NCI-H510A (cell line): ENCODE measurements around the gene NUP85.
A peak's percentile ranks its signal among the peaks of the same experiment; 100 is the strongest.
"Not testable (repeated sequence)": the region's sequence is repeated elsewhere in the genome, so short reads cannot be mapped to it uniquely, and the experiment has no call there.

ENCODE experiments used
- DNase-seq: peaks from one replicate; lab custom pipeline; 2025; lab: John Stamatoyannopoulos, UW

Gene NUP85

DNA sequence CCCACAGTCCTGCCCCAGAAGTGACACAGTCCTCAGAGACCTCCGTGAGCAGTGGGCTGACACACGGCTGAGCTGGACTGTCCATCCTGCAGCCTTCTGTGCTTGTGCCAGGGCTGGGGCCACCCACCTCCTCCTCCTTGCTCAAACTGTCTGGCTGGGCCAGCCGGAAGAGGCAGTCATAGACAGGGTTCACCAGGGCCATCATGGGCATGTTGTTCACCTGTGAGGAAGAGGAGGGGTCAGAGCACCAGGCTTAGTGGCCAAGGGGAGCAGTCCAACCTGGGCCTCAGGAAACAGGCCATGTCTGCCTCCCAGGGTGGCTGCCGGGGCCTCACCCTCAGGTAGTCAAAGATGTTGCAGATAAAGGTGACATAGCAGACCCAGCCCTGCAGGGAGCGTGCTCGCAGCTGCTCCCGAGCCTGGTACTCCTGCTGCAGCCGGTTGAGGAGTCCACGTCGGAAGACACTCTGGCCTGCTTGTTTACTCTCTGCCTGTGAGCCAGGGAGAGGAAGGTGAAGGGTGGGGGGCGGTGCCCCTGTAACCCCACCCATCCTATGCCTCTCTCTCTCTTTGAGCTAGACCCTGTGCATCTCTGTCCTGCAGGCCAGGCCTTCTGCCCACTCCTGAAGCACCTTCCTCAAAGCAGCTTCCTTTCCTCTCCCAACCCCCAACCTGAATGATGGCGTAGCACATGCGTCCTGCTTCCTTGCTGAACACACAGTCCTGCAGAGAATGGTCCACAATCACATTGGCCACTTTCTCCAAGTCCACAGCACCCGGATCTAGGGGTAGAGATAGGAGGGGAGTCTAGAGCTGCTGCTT is 62.1 kb downstream of the NUP85 start:
- DNase-seq = peak; percentile 64

DNA sequence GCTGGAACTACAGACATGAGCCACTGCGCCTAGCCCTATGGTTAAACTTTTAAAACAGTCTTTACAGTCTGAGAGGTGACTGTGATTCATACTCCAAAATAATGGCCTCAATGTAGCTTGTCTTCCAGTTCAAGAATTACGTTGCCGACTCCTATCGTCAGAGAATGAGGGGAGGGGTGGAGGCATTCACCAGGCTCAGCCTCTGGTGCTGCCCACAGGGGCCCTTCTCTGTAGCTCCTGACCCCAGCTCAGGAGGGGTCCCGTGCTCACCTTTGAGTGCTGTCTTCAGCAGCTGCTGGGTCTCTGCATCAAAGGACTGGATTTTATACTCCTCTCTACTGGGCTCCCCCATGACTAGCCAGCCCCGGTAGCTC is 64.4 kb downstream of the NUP85 start:
- no peak for DNase-seq

DNA sequence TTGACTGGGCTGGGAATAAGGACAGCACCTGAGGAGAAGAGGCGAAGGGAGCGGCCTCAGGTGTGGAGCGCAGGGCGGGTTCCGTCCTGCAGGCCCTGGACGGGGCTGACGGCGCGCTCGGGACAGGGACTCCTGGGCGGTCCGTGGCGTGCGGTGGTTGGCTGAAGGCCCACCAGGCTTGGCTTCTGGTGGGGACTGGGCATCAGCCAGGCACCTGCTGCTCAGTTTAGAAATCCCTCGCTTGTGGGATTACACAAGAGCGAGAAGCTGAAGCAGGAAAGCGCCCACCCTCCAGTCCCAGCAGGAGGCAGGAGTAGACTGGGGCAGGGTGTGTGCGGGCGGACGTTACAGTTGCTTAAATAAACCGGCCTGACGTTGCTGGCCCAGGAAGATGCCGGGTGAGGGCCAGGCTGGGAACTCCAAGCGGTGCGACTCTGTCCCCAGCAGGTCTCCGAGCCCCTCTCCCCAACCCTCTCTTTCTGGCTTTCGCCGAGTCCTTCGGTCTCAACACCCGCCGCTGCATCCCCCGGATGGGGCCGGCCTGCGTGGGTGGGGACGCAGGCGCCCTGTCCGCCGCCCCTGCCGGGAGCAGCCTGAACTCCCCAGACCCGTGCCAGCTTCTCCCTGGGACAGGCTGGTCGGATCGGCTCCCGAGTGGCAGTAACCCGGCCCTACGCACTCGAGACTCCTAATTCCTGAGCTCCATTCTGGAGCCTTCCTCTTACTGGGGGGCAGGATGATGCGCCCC is 64.9 kb downstream of the NUP85 start:
- peak; percentile 47 for DNase-seq

DNA sequence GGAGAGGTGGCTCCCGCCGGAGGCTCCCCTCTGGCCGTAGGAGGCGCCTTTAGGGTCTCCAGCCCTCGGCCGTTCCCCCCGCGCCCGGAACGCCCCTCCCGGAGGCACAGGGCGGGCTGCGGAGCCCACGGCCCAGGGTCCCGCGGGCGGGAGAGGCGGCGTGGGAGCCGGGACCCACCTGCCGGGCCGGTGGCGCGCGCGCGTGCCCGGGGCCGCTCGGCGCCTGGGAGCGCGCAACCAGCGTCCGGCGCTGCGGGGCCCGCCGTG is 65.4 kb downstream of the NUP85 start, which contains the start of gene MIF4GD:
Gene MIF4GD, minus strand, starts transcription at position 266 of the 267 bp plus-strand sequence. CDS start 1,036 bp downstream, outside the sequence.
- no peak for DNase-seq

DNA sequence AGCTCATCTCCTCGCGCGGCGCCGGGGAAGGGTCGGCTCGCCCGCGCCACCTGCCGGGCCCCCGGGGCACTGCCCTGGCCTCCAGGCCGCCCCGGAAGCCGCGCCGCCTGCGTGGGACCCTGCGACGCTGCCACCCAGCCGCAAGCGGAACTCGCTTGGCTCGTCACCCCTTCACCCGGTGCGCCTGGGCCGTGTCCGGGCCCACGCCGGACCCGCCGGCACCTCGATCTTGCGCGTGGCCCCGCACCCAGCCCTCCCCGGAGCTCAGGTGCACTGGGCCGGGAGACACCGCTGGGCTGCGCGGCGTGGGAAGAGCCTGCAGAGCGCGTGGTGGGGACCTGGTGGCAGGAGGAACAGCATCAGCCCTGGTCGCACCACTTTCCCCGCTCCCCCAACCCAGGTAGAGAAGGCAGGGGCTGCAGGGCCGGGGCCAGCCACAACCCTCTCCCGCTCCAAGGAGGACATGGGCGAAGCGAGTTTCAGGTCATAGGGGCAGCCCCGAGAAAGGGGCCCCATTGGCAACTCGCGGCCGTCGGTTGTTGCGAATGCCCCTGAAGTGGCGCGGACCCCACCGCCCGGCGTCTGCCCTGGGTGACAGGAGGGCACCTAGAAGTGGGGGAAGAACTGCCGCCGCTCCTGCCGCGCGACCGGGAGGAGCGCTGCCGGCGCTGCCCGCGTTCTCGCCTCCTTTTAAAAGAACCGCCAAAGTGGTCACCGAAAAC is 65.9 kb downstream of the NUP85 start:
- DNase-seq = peak; percentile 75

DNA sequence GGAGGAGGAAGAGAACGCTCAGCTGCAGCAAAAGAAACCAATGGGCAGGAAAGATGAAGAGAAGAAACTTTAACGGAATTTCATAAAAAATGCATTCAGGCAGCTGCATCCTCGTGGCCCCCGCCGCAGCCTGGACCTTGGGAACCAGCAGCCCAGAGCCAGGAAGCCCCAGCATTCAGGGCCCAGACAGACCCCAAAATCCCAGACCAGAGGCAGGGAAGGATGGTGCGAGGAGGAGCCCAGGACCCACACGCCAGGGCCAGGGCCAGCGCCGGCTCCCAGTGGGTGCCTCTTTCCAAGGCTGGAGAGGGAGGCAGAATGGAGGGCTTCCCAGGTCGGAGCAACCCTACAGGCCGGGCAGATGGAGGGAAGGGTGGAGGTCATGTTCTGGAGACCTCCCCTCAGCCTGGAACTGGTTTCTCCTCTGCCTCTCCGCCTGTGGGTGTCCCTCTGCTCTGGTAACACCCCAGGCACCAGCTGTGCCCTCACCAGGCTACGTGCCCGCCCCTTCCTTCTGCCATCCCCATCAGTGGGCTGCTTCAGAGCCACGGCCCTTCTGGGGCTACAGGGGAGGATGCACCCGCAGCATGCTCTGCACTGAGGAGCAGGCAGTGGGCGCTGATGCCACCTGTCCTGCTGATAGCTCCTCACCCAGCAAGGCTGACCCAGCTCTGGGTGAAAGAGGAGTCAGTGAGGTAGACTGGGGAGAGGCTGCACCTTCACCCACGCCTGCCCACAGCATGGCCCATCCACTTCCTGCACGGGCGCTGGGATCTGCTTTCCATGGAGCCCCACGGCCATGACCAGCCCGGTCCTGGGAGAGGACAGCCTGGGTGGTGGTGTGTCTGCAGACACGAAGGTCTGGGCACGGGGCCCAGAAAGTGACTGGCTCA is 66.7 kb downstream of the NUP85 start:
- DNase-seq = no peak

DNA sequence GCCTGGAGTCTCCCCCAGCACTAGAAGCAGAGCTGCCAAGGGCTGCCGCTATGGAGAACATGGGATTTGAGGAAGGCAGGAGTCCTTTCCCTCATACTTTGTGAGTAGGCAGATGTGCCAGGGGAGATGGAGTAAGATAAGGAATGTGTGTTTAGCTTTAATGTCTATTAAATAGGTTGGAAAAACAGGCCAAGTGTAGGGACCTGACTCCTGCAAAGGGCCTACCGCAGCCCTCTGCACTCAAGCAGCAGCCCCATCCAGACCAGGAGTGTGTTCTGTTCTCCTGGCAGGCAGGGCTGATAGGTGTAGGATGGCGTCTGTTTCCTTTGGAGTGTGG is 67.3 kb downstream of the NUP85 start:
- DNase-seq = no peak

DNA sequence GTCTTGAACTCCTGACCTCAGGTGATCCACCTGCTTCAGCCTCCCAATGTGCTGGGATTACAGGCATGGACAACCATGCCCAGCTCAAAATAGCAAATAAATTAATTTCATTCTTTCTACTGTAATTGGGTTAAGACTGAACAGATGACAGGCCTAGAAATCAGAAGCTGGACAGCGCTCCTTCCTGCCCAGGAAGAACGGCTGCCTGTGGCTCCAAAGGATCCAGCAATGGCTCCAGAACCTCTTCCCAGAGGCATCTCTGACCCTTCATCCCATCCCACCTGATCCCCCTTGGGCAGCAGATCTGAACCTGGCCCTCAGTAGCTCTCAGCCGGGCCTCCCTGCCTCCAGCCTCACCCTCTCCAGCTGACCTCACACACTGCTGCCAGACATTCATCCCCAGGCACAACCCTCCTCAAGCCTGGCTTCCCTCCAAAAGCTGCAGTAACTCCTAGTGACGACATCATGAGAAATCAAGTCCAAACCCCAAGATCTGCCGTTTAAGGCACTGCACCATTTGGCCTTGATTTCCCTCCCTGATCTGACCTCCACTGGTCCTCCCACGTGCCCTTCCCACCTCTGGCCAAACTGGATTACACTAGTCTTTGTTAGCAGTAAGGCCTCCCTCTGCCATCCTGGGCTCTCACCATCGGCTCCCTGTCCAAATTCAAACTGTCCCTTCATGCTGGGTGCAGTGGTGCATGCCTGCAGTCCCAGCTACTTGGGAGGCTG is 68.7 kb downstream of the NUP85 start:
- no peak for DNase-seq

DNA sequence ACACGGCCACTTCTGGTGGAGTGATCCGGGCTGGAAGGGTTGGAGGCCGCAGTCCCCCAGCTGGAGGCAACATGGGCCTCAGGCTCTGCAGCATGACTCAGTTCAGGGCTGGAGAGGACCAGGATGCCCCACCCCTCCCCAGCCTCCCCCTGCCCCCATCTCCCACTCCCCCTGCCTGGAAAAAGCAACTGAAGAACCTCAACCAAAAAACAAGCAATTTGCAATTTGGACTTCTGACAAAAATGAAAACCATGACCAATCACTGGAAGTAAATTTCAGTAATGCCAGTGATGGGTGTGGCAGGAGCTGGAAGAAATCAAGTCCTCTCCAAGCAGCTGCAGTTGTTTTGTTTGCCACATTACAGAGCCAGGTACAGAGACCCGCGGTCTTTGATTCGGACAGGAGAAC is 72.2 kb downstream of the NUP85 start:
- DNase-seq = no peak

DNA sequence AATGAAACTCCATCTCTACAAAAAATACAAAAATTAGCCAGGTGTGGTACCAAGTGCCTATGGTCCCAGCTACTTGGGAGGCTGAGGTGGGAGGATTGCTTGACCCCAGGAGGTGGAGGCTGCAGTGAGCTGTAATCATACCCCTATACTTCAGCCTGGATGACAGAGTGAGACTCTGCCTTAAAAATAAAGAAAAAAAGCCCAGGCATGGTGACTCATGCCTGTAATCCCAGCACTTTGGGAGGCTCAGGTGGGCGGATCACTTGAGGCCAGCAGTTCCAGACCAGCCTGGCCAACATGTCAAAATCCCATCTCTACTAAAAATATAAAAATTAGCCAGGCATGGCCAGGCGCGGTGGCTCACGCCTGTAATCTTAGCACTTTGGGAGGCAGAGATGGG is 74.7 kb downstream of the NUP85 start:
- DNase-seq = not testable (repeated sequence)

DNA sequence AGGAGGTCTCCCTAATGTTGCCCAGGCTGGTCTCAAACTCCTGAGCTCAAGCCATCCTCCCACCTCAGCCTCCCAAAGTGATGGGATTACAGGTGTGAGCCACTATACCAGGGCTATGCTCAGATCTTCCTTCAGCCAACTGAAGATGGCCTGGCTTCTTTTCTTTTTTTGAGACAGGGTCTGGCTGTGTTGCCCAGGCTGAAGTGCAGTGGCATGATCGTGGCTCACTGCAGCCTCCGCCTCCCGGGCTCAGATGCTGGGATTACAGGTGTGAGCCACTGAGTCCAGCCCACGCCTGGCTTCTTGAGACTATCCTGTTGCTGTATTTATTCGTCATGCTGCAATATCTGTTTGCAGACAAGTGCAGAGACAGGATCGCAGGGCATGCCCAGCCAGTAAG is 79.6 kb downstream of the NUP85 start:
- no peak for DNase-seq
